GM12801 (cell line): Measurements from ENCODE around the gene SLC10A6.

Experiments
- CTCF ChIP-seq: IDR thresholded peaks from one replicate; pipeline ENCODE4 v1.5.1; 2011; ENCODE audit warnings: control low read depth; ENCODE audit not compliant: insufficient read length; ENCODE audit errors: extremely low read depth

Gene SLC10A6

GRCh38 chr4:86775061-86775460 lies 74.1 kb downstream of the SLC10A6 start:
- TF ChIP-seq CTCF, result no peak
